HG03064 (cell line): ENCODE data around the gene NFATC3.

ENCODE experiments used
- ATAC-seq: cut with Tn5 transposase; IDR thresholded peaks from one replicate; pipeline ENCODE4 v1.9.1; 2021; ENCODE audit warnings: low read depth; ENCODE audit not compliant: unreplicated experiment

The NFATC3 gene

DNA sequence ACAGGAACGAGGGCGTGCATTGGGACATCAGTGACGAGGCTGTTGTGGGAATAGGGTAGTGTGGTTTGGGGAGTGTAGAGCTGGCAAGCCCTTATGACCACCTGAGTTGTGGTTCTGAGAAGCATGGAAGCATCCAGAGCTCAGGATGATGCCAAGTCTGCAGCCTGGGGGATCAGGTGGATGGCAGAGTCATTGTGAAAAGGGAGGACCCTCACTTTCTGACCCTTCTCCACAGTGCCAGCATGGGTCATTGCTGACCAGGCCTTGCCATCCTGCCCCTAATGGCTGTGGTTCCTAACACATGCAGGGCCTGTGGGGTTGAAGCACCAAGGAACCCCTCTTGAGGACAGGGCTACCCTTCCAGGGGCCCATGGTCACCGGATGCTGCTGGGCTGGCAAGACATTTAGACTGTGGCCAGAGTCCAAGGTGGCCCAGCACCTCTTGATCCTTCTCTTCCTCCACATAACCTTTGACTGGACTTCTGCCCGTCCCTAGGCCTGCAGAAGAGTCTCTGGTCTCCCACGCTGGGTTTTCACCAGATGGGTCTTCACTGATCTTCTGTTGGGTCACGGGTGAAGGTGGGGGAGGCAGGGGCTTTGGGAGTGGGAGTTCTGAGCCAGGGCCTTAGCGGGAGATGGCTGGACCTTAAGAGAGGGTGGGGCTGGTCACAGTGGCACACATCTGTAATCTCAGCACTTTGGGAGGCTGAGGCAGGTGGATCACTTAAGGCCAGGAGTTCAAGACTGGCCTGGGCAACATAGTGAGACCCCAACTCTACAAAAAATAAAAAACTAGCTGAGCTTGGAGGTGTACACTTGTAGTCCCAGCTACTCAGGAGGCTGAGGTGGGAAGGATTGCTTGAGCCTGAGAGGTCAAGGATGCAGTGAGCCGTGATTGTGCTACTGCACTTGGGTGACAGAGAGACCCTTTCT, 158.0 kb downstream of the NFATC3 start:
- ATAC-seq = no peak

DNA sequence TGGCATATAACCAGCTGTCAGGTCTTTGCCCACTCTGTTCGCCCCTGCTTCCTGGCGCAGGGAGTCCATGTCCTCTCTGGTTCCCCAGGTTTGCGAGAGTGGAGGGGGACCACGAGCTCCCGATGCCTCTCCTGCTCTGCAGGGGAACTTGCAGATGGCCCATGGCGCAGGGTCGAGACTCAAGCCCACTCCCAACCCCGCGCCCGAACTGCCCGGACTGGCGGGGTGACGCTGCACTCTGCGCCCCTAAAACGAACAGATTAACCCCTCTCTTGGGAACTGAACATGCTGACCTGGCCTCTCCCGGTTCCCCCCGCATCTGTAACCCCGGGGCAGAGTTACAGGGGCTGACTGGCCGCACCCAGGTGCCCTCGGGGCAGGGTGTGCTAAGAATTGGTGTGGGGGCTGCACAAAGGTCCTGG, 159.3 kb downstream of the NFATC3 start:
- ATAC-seq = no peak

DNA sequence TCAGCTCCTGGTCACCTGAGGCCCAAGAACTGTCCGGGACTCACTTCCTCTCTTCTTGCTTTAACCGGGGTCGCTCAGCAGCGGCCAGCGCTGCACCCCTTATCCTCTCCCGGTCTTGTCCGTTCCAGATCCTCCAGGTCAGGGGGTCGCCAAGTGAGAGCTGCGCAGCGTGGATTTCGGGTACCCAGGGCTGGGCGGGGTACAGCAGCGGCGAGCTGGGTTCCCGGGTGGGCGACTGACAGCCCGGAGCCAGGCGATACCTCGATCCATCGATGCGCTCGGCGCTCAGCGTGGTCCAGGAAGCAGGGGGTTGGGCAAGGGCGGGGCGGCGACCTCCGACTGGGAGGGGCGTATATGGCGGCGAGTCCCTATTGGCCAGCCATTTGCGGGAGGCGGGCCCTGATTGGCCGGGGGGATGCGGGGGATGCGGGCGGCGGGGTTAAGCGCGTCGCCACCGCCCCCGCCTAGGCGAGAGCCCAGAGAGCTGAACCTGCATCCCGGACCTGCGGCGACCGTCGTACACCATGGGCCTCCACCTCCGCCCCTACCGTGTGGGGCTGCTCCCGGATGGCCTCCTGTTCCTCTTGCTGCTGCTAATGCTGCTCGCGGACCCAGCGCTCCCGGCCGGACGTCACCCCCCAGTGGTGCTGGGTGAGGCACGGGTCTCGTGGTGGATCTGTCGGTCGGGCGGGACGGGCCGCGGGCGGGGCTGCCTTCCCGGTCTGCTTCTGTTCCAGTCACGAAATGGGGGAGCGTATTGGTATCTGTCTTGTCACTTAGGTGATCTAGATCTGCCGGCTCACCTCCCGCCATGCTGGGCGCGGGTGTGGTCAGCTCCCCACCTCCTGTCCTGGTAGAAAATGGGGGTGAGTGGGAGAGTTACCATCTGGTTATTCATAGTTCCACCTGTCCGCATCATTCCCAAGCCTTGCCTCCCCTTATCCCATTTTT, 160.0 kb downstream of the NFATC3 start, which contains the start of gene PLA2G15:
Gene PLA2G15 (plus strand): TSS at position 471 of the 951 bp plus-strand sequence. CDS start 54 bp downstream, at position 525.
- peak; percentile 62 for ATAC-seq

DNA sequence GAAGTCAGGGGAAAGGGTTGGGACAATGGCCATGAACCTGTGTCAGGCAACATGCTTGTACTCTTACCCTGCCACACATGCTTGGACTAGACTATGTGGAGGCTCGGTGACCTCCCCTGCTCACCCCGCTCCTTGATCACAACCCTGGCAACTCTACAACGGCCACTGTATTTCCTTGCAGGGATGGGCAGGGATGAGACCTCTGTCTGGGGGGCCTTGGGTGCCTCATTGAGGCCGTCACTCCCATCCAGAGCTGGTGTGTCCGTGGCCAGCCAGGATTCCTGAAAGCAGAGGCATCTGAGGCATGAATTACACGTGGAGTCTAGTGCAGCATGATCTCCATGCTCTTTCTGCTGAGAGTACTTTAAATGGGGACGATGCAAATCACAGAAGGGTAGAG, 161.0 kb downstream of the NFATC3 start:
- ATAC-seq = no peak

DNA sequence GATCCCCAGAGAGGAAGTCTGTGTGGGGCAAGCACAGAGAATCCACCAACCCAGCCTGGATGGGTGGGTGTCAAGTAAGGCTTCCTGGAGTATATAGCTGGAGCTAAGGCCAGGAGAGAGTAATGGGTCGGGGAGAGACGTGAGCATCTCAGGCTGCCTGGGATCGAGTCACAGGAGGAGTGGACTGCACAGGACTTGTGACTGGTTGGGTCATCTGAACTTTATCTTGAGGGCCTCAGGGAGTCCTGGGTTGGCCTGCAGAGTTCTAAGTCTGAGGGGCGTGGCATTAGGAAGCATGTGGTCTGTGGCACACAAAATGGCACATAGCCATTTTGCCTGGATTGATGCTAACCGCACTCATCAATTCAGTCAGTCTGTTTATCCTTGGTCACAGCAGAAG, 161.5 kb downstream of the NFATC3 start:
- ATAC-seq = no peak

DNA sequence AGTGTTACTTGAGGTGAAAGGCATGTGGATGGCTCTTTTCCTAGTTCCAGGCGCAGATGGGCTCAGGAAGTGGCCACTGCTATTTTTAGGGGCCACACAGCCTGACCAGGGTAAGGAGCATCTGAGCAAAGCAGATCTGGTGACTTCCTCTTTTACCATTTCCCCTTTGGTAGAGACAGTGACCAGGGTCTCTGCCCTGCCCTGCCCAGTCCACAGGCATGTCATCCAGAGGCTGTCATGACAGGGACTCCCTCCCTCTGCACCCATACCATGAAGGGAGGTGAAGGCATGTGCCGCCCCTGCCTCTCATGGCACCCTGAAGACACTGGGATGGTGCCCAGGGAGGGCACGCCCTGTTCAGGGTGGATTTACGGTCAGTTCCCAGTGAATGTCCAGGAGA, 162.2 kb downstream of the NFATC3 start:
- no peak for ATAC-seq

DNA sequence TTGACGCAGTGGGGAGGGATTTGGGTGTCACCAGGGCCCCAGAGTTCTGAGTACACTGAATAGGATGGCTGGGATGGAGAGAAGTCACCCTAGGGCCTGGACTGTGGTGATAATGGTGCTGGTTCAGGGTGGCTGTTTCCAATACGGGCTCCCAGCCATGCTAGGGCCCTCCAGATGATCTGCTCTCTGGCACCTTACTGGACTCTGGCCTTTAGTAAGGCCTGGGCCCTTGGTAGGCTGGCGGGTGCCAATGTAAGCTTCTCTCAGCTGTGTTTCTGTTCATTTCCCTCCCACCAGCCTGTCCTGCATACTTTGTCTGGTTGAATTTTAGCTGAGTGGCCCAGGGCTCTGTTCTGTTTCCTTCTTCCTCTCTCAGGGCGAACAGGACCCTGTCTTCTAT, 162.8 kb downstream of the NFATC3 start:
- ATAC-seq = no peak

DNA sequence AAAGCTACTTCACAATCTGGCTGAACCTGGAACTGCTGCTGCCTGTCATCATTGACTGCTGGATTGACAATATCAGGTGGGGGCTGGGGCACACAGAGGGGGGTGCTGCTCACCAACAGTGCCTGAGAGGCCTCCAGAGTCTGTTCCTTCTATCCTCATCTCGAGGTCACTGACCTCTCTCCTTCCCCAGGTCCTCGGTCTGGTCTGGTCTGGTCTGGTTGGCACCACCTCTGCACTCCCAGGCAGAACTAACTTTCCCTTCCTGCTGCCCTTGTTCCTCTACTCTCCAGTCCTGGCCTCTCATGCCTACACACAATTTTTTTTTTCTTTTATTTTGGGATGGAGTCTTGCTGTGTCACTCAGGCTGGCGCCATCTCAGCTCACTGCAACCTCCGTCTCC, 164.2 kb downstream of the NFATC3 start:
- no peak for ATAC-seq

DNA sequence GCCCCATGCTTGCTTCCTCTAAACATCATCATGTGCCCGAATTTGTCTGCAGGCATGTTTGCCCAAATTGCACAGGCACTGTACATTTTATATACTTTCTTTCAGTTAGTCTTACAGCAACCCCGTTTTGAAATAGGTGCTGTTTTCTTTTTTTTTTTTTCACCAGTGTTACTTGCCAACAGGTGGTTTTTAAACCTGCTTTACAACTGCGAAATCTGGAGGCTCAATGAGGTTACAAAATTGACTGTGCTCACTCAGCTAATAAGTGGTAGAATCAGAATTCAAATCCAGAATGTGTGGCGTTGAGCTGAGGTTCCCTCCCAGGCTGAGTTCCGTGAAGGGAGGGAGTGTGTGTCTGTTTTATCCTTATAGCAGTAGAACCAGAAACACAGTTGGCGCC, 165.8 kb downstream of the NFATC3 start:
- no peak for ATAC-seq

DNA sequence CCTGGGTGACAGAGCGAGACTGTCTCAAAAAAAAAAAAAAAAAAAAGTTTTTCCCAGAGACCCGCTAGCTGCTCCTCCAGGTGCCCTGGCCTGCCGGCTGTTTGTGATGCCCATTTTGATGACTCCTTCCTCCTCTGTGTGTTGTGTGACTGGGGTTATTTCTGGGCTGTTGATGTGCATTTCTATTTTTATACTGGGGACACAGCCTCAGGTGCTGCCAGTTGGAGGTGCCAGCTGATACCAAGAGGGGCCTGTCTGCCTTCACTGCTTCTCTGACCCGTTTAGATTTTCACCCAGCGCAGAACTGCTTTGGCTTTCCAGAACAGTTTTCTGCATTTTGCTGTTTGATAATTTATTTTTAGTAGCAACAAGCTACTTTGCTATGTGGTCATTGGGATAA, 166.7 kb downstream of the NFATC3 start:
- no peak for ATAC-seq

DNA sequence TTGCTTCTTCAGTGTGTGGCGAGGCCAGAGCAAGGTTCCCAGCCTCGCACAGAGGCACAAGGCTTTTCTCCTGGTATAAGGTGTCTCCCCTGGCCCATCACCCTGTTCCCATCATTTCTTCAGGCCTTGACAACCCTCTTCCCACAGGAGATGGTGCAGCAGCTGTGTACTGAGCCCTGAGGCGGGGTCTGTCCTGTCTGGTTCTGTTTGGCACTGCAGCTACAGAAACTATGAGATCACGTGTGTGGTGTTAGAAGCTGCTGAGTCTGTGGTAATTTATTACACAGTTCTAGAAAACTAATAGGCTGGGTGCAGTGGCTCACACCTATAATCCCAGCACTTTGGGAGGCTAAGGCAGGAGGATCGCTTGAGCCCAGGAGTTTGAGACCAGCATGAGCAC, 167.2 kb downstream of the NFATC3 start:
- ATAC-seq = no peak

DNA sequence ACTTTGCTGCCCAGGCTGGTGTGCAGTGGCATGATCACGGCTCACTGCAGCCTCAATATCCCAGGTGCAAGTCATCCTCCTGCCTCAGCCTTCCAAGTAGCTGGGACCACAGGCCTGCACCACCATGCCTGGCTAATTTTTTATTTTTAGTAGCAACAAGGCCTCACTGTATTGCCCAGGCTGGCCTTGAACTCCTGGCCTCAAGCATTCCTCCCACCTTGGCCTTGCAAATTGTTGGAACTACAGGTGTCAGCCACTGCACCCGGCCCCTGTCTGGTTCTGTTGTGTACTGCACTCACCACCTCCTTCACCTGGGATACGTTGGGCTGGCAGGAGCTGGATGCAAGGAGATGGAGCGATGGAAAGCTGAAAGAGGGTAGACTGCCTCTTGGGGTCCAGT, 168.6 kb downstream of the NFATC3 start:
- no peak for ATAC-seq

DNA sequence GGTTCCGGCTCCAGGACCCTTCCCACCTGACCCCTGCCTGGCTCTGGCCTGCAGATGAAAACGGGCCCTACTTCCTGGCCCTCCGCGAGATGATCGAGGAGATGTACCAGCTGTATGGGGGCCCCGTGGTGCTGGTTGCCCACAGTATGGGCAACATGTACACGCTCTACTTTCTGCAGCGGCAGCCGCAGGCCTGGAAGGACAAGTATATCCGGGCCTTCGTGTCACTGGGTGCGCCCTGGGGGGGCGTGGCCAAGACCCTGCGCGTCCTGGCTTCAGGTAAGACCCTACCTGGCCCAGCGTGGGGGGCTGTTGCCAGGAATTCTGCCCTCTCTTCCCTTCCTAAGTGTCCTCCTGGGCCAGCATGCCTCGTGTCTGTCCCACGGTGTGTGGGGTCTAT, 170.5 kb downstream of the NFATC3 start:
- no peak for ATAC-seq

DNA sequence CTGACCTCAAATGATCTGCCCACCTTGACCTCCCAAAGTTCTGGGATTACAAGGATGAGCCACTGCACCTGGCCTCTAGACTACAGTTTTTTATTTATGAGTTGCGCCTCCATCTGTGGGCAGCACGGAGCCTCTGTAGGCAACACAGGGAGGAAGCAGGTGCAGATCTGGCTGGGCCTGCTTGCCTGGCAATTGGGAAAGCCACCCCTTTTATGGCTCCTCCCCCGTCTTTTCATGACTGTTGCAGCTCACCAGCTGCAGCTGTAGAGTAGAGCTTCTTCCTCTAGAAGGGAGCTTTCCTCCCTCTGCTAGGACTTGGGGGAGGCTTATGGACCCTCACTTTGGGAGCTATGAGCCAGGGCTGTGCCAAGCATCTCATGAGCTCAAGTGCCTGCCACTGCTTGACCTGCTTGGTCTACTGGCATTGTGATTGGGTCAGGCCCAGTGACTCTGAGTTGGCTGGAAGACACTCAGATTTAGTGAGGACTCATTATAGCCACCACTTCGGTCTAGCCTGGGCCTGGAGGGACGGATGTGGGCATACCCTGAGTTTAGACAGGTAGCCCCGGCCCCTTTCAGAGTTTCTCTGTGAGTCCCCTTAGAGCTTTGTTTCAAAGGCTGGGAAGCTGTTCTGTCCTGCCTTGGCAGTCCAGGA, 172.2 kb downstream of the NFATC3 start:
- peak; percentile 54 for ATAC-seq

DNA sequence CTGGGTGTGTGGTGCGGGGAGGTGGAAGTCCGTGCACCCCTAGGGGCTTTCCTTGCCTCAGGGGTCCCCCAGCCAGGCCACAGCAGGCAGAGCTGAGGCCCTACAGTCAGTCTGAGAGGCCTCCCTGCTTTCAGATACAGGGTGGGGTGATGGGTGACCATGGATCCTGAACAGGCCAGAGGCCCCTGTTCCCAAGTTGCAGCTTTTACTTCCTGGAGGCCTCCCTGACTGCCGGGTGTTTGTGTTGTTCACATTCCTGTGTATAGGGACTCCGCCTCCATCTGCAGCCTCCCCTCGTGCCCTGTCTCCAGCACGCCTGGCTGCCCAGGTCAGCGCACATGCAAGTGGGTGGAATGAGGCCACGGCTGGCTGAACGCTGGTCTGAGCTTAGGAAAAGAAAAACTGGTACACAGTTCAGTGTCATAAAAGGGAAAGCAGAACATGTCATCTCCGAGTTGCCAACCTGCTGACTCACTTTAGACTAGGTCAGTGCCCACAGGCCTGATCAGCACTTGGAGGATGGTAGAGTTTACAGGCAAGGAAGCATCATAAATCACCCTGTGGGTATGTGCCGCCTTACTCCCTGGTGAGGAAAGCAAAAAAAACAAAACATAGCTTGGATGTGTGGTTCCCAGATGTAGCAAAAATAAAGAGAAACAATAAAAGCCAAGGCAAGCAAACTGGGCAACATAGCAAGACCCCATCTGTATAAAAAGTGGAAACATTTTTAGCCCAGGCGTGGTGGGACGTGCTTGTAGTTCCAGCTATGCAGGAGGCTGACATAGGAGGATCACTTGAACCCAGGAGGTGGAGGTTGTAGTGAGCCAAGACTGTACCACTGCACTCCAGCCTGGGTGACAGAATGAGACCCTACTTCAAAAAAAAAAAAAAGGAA, 173.0 kb downstream of the NFATC3 start:
- peak; percentile 11 for ATAC-seq

DNA sequence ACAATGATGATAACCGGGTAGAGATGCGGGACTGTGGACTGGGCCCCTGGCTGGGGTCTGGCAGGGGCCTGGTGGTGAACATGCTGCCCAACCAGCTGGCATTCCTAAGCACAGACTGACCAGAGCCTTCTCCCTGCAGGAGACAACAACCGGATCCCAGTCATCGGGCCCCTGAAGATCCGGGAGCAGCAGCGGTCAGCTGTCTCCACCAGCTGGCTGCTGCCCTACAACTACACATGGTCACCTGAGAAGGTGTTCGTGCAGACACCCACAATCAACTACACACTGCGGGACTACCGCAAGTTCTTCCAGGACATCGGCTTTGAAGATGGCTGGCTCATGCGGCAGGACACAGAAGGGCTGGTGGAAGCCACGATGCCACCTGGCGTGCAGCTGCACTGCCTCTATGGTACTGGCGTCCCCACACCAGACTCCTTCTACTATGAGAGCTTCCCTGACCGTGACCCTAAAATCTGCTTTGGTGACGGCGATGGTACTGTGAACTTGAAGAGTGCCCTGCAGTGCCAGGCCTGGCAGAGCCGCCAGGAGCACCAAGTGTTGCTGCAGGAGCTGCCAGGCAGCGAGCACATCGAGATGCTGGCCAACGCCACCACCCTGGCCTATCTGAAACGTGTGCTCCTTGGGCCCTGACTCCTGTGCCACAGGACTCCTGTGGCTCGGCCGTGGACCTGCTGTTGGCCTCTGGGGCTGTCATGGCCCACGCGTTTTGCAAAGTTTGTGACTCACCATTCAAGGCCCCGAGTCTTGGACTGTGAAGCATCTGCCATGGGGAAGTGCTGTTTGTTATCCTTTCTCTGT, 174.0 kb downstream of the NFATC3 start:
- ATAC-seq = no peak

DNA sequence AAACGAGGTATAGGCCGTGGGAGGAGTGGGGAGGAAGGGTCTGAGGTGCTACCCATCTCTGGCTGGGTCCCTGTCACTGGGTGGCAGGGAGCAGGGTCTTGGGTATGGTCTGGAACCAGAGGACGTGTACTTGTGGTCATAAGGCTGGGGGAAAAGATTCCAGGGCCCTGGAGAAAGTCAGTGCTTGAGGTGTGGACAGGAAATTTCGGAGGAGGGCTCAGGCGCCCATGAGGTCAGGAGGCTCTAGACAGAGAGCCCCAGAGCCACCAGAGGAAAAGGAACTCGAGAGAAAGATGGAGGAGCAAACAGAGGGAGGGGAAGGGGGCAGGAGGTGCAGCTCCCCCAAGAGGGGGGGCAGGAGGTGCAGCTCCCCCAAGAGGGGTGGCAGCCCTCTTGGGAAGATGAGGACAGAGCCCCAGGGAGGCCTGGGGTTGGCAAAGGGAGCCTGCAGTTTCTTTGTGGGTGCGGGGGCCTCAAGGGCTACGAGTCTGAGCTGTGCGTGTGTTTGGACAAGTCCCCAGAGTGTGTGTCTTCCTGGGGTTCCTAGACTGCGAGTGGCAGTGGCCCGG, 178.5 kb downstream of the NFATC3 start:
- no peak for ATAC-seq
